HCT116 (cell line): Measurements from ENCODE around the gene IL1RAPL2. TPM values are rescaled to one million over a fixed set of nuclear protein-coding genes. Genes with fewer than 3 reads are reported as not detected.

Source experiments
- ATAC-seq: fragments of 200-7000 bp; cut with Tn5 transposase; 2 replicates; pipeline ENCODE4 v1.9.1; 2020; ENCODE audit warnings: mild to moderate bottlenecking, moderate library complexity
- BruUV-seq: library from RNA; stranded (reverse); fragments of 400-500 nt; replicated peaks from 2 replicates; lab custom pipeline; 2021; lab: Mats Ljungman, UMichigan
- CTCF ChIA-PET: fragments of 300-600 bp; sonication (Branson Sonifier 250); formaldehyde crosslinking; loops from one replicate; lab custom pipeline; 2021; ENCODE audit warnings: antibody characterized with exemption; lab: Charles Lee
- POLR2A ChIA-PET: fragments of 300-600, 350-600 bp; sonication (Branson Sonifier 250); formaldehyde crosslinking; loops from one replicate; lab custom pipeline; 2021; ENCODE audit warnings: antibody characterized with exemption; lab: Charles Lee
- RAD21 ChIA-PET, 2 experiments: fragments of 300-600 bp; sonication (Branson Sonifier 250); formaldehyde crosslinking; loops; one replicate each; lab custom pipeline; 2023; ENCODE audit warnings: low total read pairs in 2 of 2; ENCODE audit not compliant: uncharacterized antibody in 2 of 2, unreplicated experiment in 2 of 2, low non-redundant PET in 1 of 2; lab: Charles Lee
- DNase-seq: peaks from one replicate; pipeline ENCODE4 v3.0.0-alpha.2; 2010; ENCODE audit warnings: low read depth, low spot score
- H2AFZ ChIP-seq: fragments of 200-600 bp; shearing (Covaris generic), sonication (generic); 2 replicates; pipeline ENCODE4 v1.6.1; 2017; ENCODE audit warnings: low read depth, mixed run types, mixed read lengths, antibody characterized with exemption, low read length; ENCODE audit not compliant: poor library complexity, severe bottlenecking
- H3K27ac ChIP-seq: 2 replicates; pipeline ENCODE4 v1.5.1; 2012; ENCODE audit warnings: low read depth, low read length
- H3K27me3 ChIP-seq: fragments of 200-600 bp; sonication (generic); 2 replicates; pipeline ENCODE4 v1.6.1; 2016; ENCODE audit warnings: mixed run types, low read length, mixed read lengths; ENCODE audit not compliant: insufficient read depth
- H3K36me3 ChIP-seq, 2 experiments: fragments of 200-500 bp in 1 of 2; fragments of 200-600 bp in 1 of 2; sonication (Bioruptor generic) in 1 of 2; sonication (generic) in 1 of 2; 2 replicates each; pipeline versions ENCODE4 v1.5.1 to v1.6.1; 2014 to 2016; ENCODE audit warnings: low read length in 2 of 2, inconsistent platforms in 1 of 2, mixed read lengths in 1 of 2, mixed run types in 1 of 2; ENCODE audit not compliant: insufficient read depth in 2 of 2, control insufficient read depth in 1 of 2
- H3K4me1 ChIP-seq, 2 experiments: fragments of 200-600 bp in 1 of 2; sonication (generic) in 1 of 2; 2 replicates each; pipeline versions ENCODE4 v1.5.1 to v1.6.1; 2012 to 2017; ENCODE audit warnings: low read length in 2 of 2, inconsistent platforms in 1 of 2, mild to moderate bottlenecking in 1 of 2, mixed read lengths in 1 of 2, mixed run types in 1 of 2, moderate library complexity in 1 of 2; ENCODE audit not compliant: insufficient read depth in 2 of 2, control insufficient read depth in 1 of 2
- H3K4me2 ChIP-seq: fragments of 200-600 bp; sonication (generic); 2 replicates; pipeline ENCODE4 v1.6.1; 2017; ENCODE audit warnings: mixed run types, low read length, mixed read lengths
- H3K4me3 ChIP-seq, 2 experiments: fragments of 200-600 bp in 1 of 2; sonication (generic) in 1 of 2; replicated peaks in 1 of 2; 2 replicates each; pipeline ENCODE4 v1.5.1; 2011 to 2016; ENCODE audit warnings: low read length in 2 of 2, control low read depth in 1 of 2, low read depth in 1 of 2, mild to moderate bottlenecking in 1 of 2, mixed read lengths in 1 of 2, mixed run types in 1 of 2
- H3K79me2 ChIP-seq: fragments of 200-600 bp; sonication (generic); 2 replicates; pipeline ENCODE4 v1.6.1; 2017; ENCODE audit warnings: mild to moderate bottlenecking, mixed run types, low read length, moderate library complexity, mixed read lengths; ENCODE audit not compliant: insufficient read depth
- H3K9ac ChIP-seq: fragments of 200-600 bp; sonication (generic); 2 replicates; pipeline ENCODE4 v1.6.1; 2016; ENCODE audit warnings: low read length, mixed read lengths
- H3K9me2 ChIP-seq: fragments of 200-600 bp; sonication (generic), shearing (Covaris generic); 2 replicates; pipeline ENCODE4 v1.6.1; 2017; ENCODE audit warnings: mixed run types, mild to moderate bottlenecking, moderate library complexity; ENCODE audit not compliant: insufficient read depth
- H3K9me3 ChIP-seq, 2 experiments: fragments of 200-500 bp in 1 of 2; fragments of 200-600 bp in 1 of 2; sonication (Bioruptor generic) in 1 of 2; sonication (generic) in 1 of 2; 2 replicates each; pipeline ENCODE4 v1.6.1; 2014 to 2017; ENCODE audit warnings: low read length in 2 of 2, mixed read lengths in 2 of 2, inconsistent platforms in 1 of 2, low read depth in 1 of 2, mild to moderate bottlenecking in 1 of 2, mixed run types in 1 of 2, moderate library complexity in 1 of 2; ENCODE audit not compliant: control insufficient read depth in 1 of 2, insufficient read depth in 1 of 2
- H4K20me1 ChIP-seq: fragments of 200-600 bp; sonication (generic), shearing (Covaris generic); 2 replicates; pipeline ENCODE4 v1.6.1; 2017; ENCODE audit warnings: mixed run types, mild to moderate bottlenecking, moderate library complexity; ENCODE audit not compliant: insufficient read depth
- ATF3 ChIP-seq: IDR thresholded peaks from 2 replicates; pipeline ENCODE4 v1.6.1; 2012
- CTCF ChIP-seq, 3 experiments: fragments of 200-600 bp in 1 of 3; sonication (generic) in 1 of 3; IDR thresholded peaks in 2 of 3; conservative IDR thresholded peaks in 1 of 3; 2 replicates each; pipeline ENCODE4 v1.5.1; 2012 to 2017; ENCODE audit warnings: low read depth in 2 of 3, low read length in 2 of 3, antibody characterized with exemption in 1 of 3, borderline replicate concordance in 1 of 3, control low read depth in 1 of 3, mild to moderate bottlenecking in 1 of 3, mixed read lengths in 1 of 3, mixed run types in 1 of 3, moderate library complexity in 1 of 3; ENCODE audit not compliant: insufficient read depth in 1 of 3
- FOSL1 ChIP-seq: IDR thresholded peaks from 2 replicates; pipeline ENCODE4 v1.6.1; 2012; ENCODE audit warnings: low read depth
- JUND ChIP-seq: IDR thresholded peaks from 2 replicates; pipeline ENCODE4 v1.6.1; 2012
- POLR2A ChIP-seq: IDR thresholded peaks from 2 replicates; pipeline ENCODE4 v1.7.0; 2011; ENCODE audit warnings: borderline replicate concordance; ENCODE audit not compliant: insufficient read depth, insufficient read length; ENCODE audit errors: extremely low read depth
- POLR2AphosphoS5 ChIP-seq: IDR thresholded peaks from 2 replicates; pipeline ENCODE4 v1.6.1; 2011; ENCODE audit warnings: mild to moderate bottlenecking, low read depth, low read length, moderate library complexity
- RAD21 ChIP-seq: IDR thresholded peaks from 2 replicates; pipeline ENCODE4 v1.6.1; 2012; ENCODE audit warnings: low read depth, mild to moderate bottlenecking
- SRF ChIP-seq: IDR thresholded peaks from 2 replicates; pipeline ENCODE4 v1.6.1; 2012; ENCODE audit warnings: low read depth
- YY1 ChIP-seq: IDR thresholded peaks from 2 replicates; pipeline ENCODE4 v1.6.1; 2011; ENCODE audit warnings: low read length, low read depth, moderate library complexity, mild to moderate bottlenecking; ENCODE audit not compliant: insufficient replicate concordance; ENCODE audit errors: extremely low read depth
- ZBTB33 ChIP-seq: IDR thresholded peaks from 2 replicates; pipeline ENCODE4 v1.6.1; 2011; ENCODE audit warnings: mild to moderate bottlenecking, low read length, moderate library complexity; ENCODE audit not compliant: insufficient replicate concordance; ENCODE audit errors: extremely low read depth
- ZFX ChIP-seq: fragments of 450-650 bp; IDR thresholded peaks from 2 replicates; pipeline ENCODE4 v1.6.1; 2017
- intact Hi-C: fragments of 100-400 bp; cut with micrococcal nuclease; formaldehyde crosslinking; loops from 2 replicates; pipeline ENCODE4 v1.10.0; 2022
- total RNA-seq: library from RNA; stranded (reverse); gene quantifications from one replicate; pipeline ENCODE4 v1.2.1, GENCODE V29; 2021; ENCODE audit not compliant: unreplicated experiment

The IL1RAPL2 gene
- total RNA-seq, 1 experiment from 2014 or later, result not detected

DNA sequence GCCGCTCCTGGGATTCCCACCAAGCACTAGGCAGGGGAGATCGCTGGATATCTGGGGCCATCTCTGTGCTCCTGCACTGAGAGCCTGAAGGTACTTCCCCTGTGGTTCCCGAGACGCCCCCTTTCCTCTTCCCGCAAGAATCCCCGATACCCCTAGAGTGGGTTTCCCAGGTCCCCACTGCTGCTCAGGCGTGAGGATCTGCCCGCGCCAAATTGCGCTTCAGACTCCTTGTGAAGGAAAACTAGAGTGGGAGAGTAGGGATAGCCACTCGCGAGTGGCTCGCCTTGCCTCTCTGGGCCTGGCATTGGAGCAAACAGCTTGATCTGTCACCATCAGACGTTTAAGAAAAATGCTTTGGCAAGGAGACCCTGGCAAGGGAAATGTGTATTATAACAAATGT lies 1.5 kb downstream of the IL1RAPL2 start:
- Histone ChIP-seq H3K4me2 (no peak overlapping the region), H3K79me2 (no peaks in the 10 kb centered on the region), H3K9me3 (no peaks in the 10 kb centered on the region), H3K27me3 (no peaks in the 10 kb centered on the region), H3K9me2 (no peaks in the 10 kb centered on the region), H2AFZ (no peak overlapping the region), H4K20me1 (no peaks in the 10 kb centered on the region), H3K4me1 (no peaks in the 10 kb centered on the region), H3K9ac (no peak overlapping the region), H3K36me3 (no peaks in the 10 kb centered on the region), H3K27ac (no peak overlapping the region), H3K4me3 (no peak overlapping the region)
- DNase-seq, result no peak
- no peak for ATAC-seq
- ChIA-PET CTCF (no interaction called here), RAD21 (no interaction called here), POLR2A (no interaction called here)
- TF ChIP-seq YY1, result no peak
- no peak for TF ChIP-seq FOSL1
- no peak for TF ChIP-seq POLR2AphosphoS5
- no peak for TF ChIP-seq SRF
- no peak for TF ChIP-seq CTCF (IDR thresholded peaks at IDR 0.05 in 2 of 3, conservative IDR thresholded peaks at IDR 0.05 in 1 of 3; ENCODE audit: borderline replicate concordance in 1 of 3, insufficient read depth in 1 of 3, low read depth in 2 of 3, low read length in 2 of 3)
- TF ChIP-seq RAD21, result no peak
- TF ChIP-seq POLR2A, result no peak
- no peak for TF ChIP-seq JUND
- TF ChIP-seq ZBTB33, result no peak
- TF ChIP-seq ATF3, result no peak
- TF ChIP-seq ZFX, result no peak
- intact Hi-C loops, result no loop called here
- BruUV-seq, result no TSS peak
